Right lobe of liver (tissue), 6 donors: ENCODE measurements around the gene SNX32. TPM values are rescaled to one million over a fixed set of nuclear protein-coding genes. Genes with fewer than 3 reads are reported as not detected.

ENCODE experiments used
- ATAC-seq, 4 donors: fragments of 200-7000 bp; cut with Tn5 transposase; one replicate each; pipeline ENCODE4 v1.9.1; 2020; ENCODE audit warnings: mild to moderate bottlenecking in 4 of 4, moderate library complexity in 4 of 4
- DNase-seq, 3 donors: peaks; one replicate each; pipeline ENCODE4 v3.0.0-alpha.2; 2020
- H3K27ac ChIP-seq, 3 donors: fragments of 200-600 bp; one replicate each; pipeline ENCODE4 v1.8.0; 2022
- H3K27me3 ChIP-seq, 2 donors: fragments of 200-600 bp; one replicate each; pipeline ENCODE4 v1.8.0; 2022
- H3K36me3 ChIP-seq, 4 donors: fragments of 200-600 bp; sonication (generic) in 1 of 4; one replicate each; pipeline versions ENCODE4 v1.5.1 to v1.8.0; 2017 to 2022; ENCODE audit warnings: control low read depth in 1 of 4
- H3K4me1 ChIP-seq, 4 donors: fragments of 200-600 bp; sonication (generic) in 1 of 4; one replicate each; pipeline versions ENCODE4 v1.5.1 to v1.8.0; 2017 to 2022; ENCODE audit warnings: control low read depth in 1 of 4
- H3K4me3 ChIP-seq, 3 donors: fragments of 200-600 bp; one replicate each; pipeline ENCODE4 v1.8.0; 2022
- H3K9me3 ChIP-seq, 4 donors: fragments of 200-600 bp; sonication (generic) in 1 of 4; one replicate each; pipeline versions ENCODE4 v1.5.1 to v1.8.0; 2017 to 2022; ENCODE audit warnings: control low read depth in 1 of 4
- CTCF ChIP-seq, 4 donors: fragments of 200-600 bp in 3 of 4; fragments of 450-650 bp in 1 of 4; IDR thresholded peaks; one replicate each; pipeline versions ENCODE4 v1.5.1 to v1.8.0; 2016 to 2022; ENCODE audit warnings: antibody characterized with exemption in 4 of 4, mild to moderate bottlenecking in 2 of 4
- POLR2A ChIP-seq: fragments of 450-650 bp; IDR thresholded peaks from one replicate; pipeline ENCODE4 v1.6.1; 2017; ENCODE audit warnings: antibody characterized with exemption, mild to moderate bottlenecking
- WGBS: methylation state at CpG from one replicate; pipeline ENCODE4 v1.1.6; 2018; ENCODE audit warnings: low coverage, low lambda C conversion rate; ENCODE audit not compliant: insufficient coverage; ENCODE audit errors: missing lambda C conversion rate; 5-methylcytosine and 5-hydroxymethylcytosine counted together
- intact Hi-C, 2 donors: fragments of 100-400 bp; cut with DNase I; formaldehyde crosslinking; loops; one replicate each; pipeline versions ENCODE4 v1.11.2 to v1.14.1; 2022
- total RNA-seq, 6 experiments: library from RNA; depleted of rRNA in 2 of 6; stranded (reverse); fragments of >200 nt in 2 of 6; fragmentation: NEBNext Ultra II Directional in 3 of 6; extraction: Animal tissue kit (Norgen Biotek cat#: 25700) in 3 of 6; gene quantifications; one replicate each; pipeline versions ENCODE4 v1.1.0 to v1.2.4, GENCODE V29; 2016 to 2023
- donor health status: DM: no; HTN: yes; CAD: no.
- donor health status: DM: no; HTN: no; CAD: no.
- donor health status: DM: no; HTN: no; CAD: no.
- donor health status: DM: no; HTN: yes; CAD: no.
- donor health status: DM: no; HTN: yes; CAD: no.

The SNX32 gene
- total RNA-seq, 6 experiments from 2014 or later: 0.16 to 0.37 (median 0.31) TPM; not detected in 3

DNA sequence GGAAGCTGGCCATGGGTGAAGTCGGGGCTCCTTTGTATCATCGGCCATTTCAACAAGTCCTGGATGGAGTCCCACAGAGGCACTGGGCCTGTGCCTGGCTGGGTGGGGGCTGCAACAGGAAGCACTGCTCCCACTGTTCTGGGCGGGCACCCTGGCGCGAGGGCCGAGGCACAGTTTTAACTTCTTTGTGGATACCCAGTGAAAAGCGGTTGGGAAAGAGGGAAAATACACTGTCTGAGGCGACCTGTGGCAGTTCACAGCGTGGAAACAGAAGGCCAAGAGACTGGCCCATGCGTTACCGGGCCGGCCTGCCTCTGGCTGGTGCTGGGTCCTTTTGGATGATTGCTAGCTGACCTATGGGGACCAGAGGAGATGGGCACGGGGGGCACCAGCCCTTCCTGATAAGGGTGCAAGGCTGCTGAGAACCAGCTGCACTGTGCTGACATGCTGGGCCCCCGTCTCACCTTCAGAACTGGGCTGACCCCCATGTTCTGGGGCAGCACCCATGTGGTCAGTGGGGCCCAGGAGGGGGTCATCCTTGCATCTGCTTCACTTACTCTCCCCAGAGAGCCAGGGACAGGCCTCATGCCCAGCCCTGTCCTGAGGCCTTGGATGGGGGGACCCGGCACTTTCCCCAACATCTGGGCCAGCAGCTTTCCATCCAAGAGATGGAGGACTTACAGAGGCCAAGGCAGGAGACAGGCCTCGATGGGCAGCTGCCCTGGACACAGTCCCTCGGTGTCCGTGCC is 42.7 kb upstream of the SNX32 start:
- Histone ChIP-seq H3K4me1 (peaks cover 0 to 14% (median 4%) of the 10 kb centered on the region in 4 donors), H3K4me3 (no peak overlapping the region), H3K27me3 (peaks cover under 1 to 16% of the 10 kb centered on the region in 2 donors), H3K27ac (no peak overlapping the region), H3K9me3 (no peaks in the 10 kb centered on the region), H3K36me3 (no peaks in the 10 kb centered on the region)
- 97% methylated on average over 6 of the region's 18 CpGs for WGBS
- no peak for ATAC-seq
- TF ChIP-seq POLR2A (no peak), CTCF (IDR thresholded peaks at IDR 0.05) (no peak)
- intact Hi-C loops: no loop called here
- no peak for DNase-seq

DNA sequence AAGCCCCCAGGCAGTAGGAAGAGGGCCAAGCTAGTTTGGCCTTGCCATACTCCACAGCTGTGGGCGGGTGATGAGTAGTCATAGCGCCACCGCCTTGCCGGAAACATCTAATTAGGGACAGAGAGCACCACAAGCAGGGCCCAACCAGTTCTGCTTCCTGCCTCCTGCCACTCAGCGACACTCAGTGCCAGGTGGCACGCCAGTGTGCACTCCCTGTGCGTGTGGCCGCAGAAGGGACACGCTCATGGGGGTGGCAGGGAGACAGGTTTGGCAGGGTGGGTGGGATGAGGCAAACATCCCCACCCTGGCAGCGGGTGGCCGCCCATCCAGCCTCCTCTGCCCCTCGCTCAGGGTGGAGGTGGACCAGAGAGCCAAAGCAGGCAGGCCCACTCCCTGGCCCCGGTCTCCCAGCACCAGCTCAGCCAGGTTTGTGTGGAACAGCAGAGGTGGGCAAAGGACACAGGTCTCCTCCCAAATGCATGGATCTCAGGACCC is 42.0 kb upstream of the SNX32 start:
- Histone ChIP-seq H3K4me3 (no peak overlapping the region), H3K27ac (no peak overlapping the region), H3K36me3 (no peaks in the 10 kb centered on the region), H3K27me3 (peaks cover 0 to 10% of the 10 kb centered on the region in 2 donors), H3K4me1 (peaks cover 0 to 11% (median 4%) of the 10 kb centered on the region in 4 donors), H3K9me3 (no peaks in the 10 kb centered on the region)
- intact Hi-C loops: no loop called here
- WGBS: no CpG with 5 or more reads among the region's 13 CpGs
- no peak for ATAC-seq
- TF ChIP-seq POLR2A (no peak), CTCF (IDR thresholded peaks at IDR 0.05) (no peak)
- no peak for DNase-seq

DNA sequence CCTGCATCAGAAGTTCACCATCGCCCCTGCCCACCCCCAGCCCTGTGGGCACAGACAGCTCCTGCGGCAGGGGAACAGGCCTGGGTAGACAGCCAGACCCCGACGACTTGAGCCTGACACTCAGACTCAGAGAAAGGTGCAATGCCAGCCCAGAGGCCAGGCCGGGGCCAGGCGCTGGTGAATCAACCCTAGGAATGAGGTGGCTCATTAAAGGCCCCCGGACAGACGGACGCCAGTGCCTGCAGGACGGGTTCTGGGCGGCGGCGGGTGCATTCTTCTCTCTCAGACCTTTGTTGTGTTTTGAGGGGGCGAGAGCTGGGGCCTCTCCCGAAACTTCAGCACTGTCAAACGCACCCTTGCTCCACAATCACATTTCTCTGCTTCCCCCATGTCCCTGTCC is 41.3 kb upstream of the SNX32 start:
- intact Hi-C loops: no loop called here
- Histone ChIP-seq H3K4me3 (no peak overlapping the region), H3K9me3 (no peaks in the 10 kb centered on the region), H3K27me3 (peaks cover 0 to 10% of the 10 kb centered on the region in 2 donors), H3K36me3 (no peaks in the 10 kb centered on the region), H3K27ac (no peak overlapping the region), H3K4me1 (peaks cover 0 to 8% (median 4%) of the 10 kb centered on the region in 4 donors)
- no CpG with 5 or more reads among the region's 16 CpGs for WGBS
- no peak for DNase-seq
- TF ChIP-seq POLR2A (no peak), CTCF (IDR thresholded peaks at IDR 0.05) (no peak)
- ATAC-seq: no peak

- TF ChIP-seq CTCF (IDR thresholded peaks at IDR 0.05) (no peak), POLR2A (no peak)
- Histone ChIP-seq H3K27ac (no peak overlapping the region), H3K9me3 (no peaks in the 10 kb centered on the region), H3K36me3 (no peaks in the 10 kb centered on the region), H3K27me3 (peaks cover 0 to 4% of the 10 kb centered on the region in 2 donors), H3K4me1 (peaks cover 0 to 3% (median 1%) of the 10 kb centered on the region in 4 donors), H3K4me3 (no peak overlapping the region)
- DNase-seq: peak; percentile 76 to 90 (median 84)
- WGBS: 15% methylated on average over 7 of the region's 16 CpGs
- intact Hi-C loops: no loop called here
- ATAC-seq: peak; percentile 66 to 89 (median 80)
These were observed 40.6 kb upstream of the SNX32 start for GRCh38 chr11:65793144-65793581.
